Neural cell (in vitro differentiated cells): ENCODE data around the gene SP7. TPM values are rescaled to one million over a fixed set of nuclear protein-coding genes. Genes with fewer than 3 reads are reported as not detected.

Experiments used
- H2AFZ ChIP-seq: fragments of 200-600, 300-800 bp; sonication (generic), shearing (Covaris generic); 2 replicates; pipeline ENCODE4 v1.6.0; 2014; ENCODE audit warnings: low read depth, mild to moderate bottlenecking, antibody characterized with exemption, low read length, moderate library complexity
- H3F3A ChIP-seq: fragments of 200-600 bp; shearing (Covaris generic); 2 replicates; pipeline ENCODE4 v1.6.1; 2016; ENCODE audit warnings: mild to moderate bottlenecking, moderate library complexity, mixed read lengths, antibody characterized with exemption, low read length; ENCODE audit not compliant: insufficient read depth, poor library complexity, severe bottlenecking
- H3K27ac ChIP-seq: fragments of 200-600, 300-800 bp; sonication (generic), shearing (Covaris generic); 2 replicates; pipeline ENCODE4 v1.5.1; 2014; ENCODE audit warnings: mild to moderate bottlenecking, low read length, moderate library complexity
- H3K27me3 ChIP-seq: fragments of 300-800, 200-600 bp; sonication (generic), shearing (Covaris generic); 2 replicates; pipeline ENCODE4 v1.6.0; 2014; ENCODE audit warnings: mild to moderate bottlenecking, low read depth, low read length, moderate library complexity; ENCODE audit not compliant: insufficient read depth
- H3K36me3 ChIP-seq: fragments of 300-800, 200-600 bp; sonication (generic), shearing (Covaris generic); 2 replicates; pipeline ENCODE4 v1.5.1; 2014; ENCODE audit warnings: mild to moderate bottlenecking, antibody characterized with exemption, low read length, moderate library complexity; ENCODE audit not compliant: insufficient read depth
- H3K4me2 ChIP-seq: fragments of 300-800, 200-600 bp; sonication (generic), shearing (Covaris generic); 2 replicates; pipeline ENCODE4 v1.6.0; 2014; ENCODE audit warnings: mild to moderate bottlenecking, low read length
- H3K4me3 ChIP-seq: fragments of 300-800, 200-600 bp; sonication (generic), shearing (Covaris generic); 2 replicates; pipeline ENCODE4 v1.5.1; 2014; ENCODE audit warnings: mild to moderate bottlenecking, low read length, moderate library complexity
- H3K79me2 ChIP-seq: fragments of 200-600 bp; shearing (Covaris generic); replicated peaks from 2 replicates; pipeline ENCODE4 v1.6.0; 2014; ENCODE audit warnings: mild to moderate bottlenecking, low read length, moderate library complexity; ENCODE audit not compliant: insufficient read depth
- H3K9ac ChIP-seq: fragments of 300-800, 200-600 bp; sonication (generic), shearing (Covaris generic); 2 replicates; pipeline ENCODE4 v1.6.1; 2016; ENCODE audit warnings: mild to moderate bottlenecking, low read length, mixed read lengths
- H3K9me2 ChIP-seq: fragments of 200-600 bp; shearing (Covaris generic); 2 replicates; pipeline ENCODE4 v1.6.1; 2016; ENCODE audit warnings: mild to moderate bottlenecking, low read length, mixed read lengths; ENCODE audit not compliant: insufficient read depth
- H3K9me3 ChIP-seq: fragments of 200-600, 300-800 bp; sonication (generic), shearing (Covaris generic); 2 replicates; pipeline ENCODE4 v1.6.1; 2016; ENCODE audit warnings: mild to moderate bottlenecking, mixed run types, low read length, moderate library complexity, mixed read lengths
- H4K20me1 ChIP-seq: fragments of 200-600 bp; shearing (Covaris generic); 2 replicates; pipeline ENCODE4 v1.6.1; 2016; ENCODE audit warnings: mild to moderate bottlenecking, mixed run types; ENCODE audit not compliant: insufficient read depth
- EP300 ChIP-seq: fragments of 450-650 bp; conservative IDR thresholded peaks from 2 replicates; pipeline ENCODE4 v1.6.1; 2014; ENCODE audit warnings: antibody characterized with exemption, mild to moderate bottlenecking, moderate library complexity; ENCODE audit not compliant: poor library complexity, severe bottlenecking
- EZH2 ChIP-seq: fragments of 200-600, 300-800 bp; shearing (Covaris generic), sonication (generic); IDR thresholded peaks from 2 replicates; pipeline ENCODE4 v1.6.1; 2014; ENCODE audit warnings: antibody characterized with exemption, low read length, borderline replicate concordance, mild to moderate bottlenecking; ENCODE audit not compliant: insufficient read depth, poor library complexity, severe bottlenecking
- MXI1 ChIP-seq: fragments of 450-650 bp; conservative IDR thresholded peaks from 2 replicates; pipeline ENCODE4 v1.6.1; 2014; ENCODE audit warnings: antibody characterized with exemption, mild to moderate bottlenecking; ENCODE audit not compliant: poor library complexity, severe bottlenecking
- POLR2AphosphoS5 ChIP-seq: IDR thresholded peaks from 2 replicates; pipeline ENCODE4 v1.6.1; 2012
- RAD21 ChIP-seq: fragments of 450-650 bp; conservative IDR thresholded peaks from 2 replicates; pipeline ENCODE4 v1.6.1; 2014; ENCODE audit warnings: antibody characterized with exemption, mild to moderate bottlenecking, moderate library complexity
- SMC3 ChIP-seq: fragments of 450-650 bp; conservative IDR thresholded peaks from 2 replicates; pipeline ENCODE4 v1.6.1; 2014; ENCODE audit warnings: antibody characterized with exemption, mild to moderate bottlenecking, moderate library complexity; ENCODE audit not compliant: poor library complexity
- TAF1 ChIP-seq: IDR thresholded peaks from 2 replicates; pipeline ENCODE4 v1.6.1; 2012; ENCODE audit warnings: low read depth
- polyA plus RNA-seq: library from polyadenylated mRNA; depleted of rRNA; stranded (reverse); fragments of >200 nt; gene quantifications from 2 replicates; pipeline ENCODE4 v1.2.3, GENCODE V29; 2014
- TF ChIP-seq, protein P1 (sequence below): IDR thresholded peaks from 2 replicates; pipeline ENCODE4 v1.6.1; 2012; ENCODE audit warnings: borderline replicate concordance
- TF ChIP-seq, protein P2 (sequence below): fragments of 450-650 bp; IDR thresholded peaks from 2 replicates; pipeline ENCODE4 v1.5.1; 2014; ENCODE audit warnings: antibody characterized with exemption, mild to moderate bottlenecking, moderate library complexity; ENCODE audit not compliant: poor library complexity, severe bottlenecking

The SP7 gene
- polyA plus RNA-seq, 1 donor from 2014 or later = not detected

DNA sequence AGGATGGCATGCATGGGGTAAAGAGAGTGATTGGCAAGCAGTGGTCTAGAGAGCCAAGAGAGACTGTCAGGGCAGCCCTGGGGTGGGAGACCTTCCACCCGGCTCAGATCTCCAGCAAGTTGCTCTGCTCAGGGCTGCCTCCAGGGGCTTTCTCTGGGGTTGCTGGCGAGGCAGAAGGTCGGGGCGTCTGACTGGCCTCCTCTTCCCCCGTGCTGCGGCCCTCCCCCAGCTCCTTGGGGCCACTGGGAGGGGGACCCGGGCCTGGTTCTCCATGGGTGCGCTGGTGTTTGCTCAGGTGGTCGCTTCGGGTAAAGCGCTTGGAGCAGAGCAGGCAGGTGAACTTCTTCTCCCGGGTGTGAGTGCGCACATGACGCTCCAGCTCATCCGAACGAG is 8.1 kb downstream of the SP7 start:
- Histone ChIP-seq H3K4me3 (no peak overlapping the region), H3K27ac (no peak overlapping the region), H4K20me1 (no peaks in the 10 kb centered on the region), H3K9ac (no peak overlapping the region), H3K9me3 (no peaks in the 10 kb centered on the region), H3K36me3 (no peaks in the 10 kb centered on the region), H3K9me2 (no peaks in the 10 kb centered on the region), H3K27me3 (peaks cover 19% of the 10 kb centered on the region), H3K4me2 (no peak overlapping the region), H3K79me2 (no peaks in the 10 kb centered on the region), H2AFZ (no peak overlapping the region), H3F3A (no peaks in the 10 kb centered on the region)
- TF ChIP-seq, protein P1, sequence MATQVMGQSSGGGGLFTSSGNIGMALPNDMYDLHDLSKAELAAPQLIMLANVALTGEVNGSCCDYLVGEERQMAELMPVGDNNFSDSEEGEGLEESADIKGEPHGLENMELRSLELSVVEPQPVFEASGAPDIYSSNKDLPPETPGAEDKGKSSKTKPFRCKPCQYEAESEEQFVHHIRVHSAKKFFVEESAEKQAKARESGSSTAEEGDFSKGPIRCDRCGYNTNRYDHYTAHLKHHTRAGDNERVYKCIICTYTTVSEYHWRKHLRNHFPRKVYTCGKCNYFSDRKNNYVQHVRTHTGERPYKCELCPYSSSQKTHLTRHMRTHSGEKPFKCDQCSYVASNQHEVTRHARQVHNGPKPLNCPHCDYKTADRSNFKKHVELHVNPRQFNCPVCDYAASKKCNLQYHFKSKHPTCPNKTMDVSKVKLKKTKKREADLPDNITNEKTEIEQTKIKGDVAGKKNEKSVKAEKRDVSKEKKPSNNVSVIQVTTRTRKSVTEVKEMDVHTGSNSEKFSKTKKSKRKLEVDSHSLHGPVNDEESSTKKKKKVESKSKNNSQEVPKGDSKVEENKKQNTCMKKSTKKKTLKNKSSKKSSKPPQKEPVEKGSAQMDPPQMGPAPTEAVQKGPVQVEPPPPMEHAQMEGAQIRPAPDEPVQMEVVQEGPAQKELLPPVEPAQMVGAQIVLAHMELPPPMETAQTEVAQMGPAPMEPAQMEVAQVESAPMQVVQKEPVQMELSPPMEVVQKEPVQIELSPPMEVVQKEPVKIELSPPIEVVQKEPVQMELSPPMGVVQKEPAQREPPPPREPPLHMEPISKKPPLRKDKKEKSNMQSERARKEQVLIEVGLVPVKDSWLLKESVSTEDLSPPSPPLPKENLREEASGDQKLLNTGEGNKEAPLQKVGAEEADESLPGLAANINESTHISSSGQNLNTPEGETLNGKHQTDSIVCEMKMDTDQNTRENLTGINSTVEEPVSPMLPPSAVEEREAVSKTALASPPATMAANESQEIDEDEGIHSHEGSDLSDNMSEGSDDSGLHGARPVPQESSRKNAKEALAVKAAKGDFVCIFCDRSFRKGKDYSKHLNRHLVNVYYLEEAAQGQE = no peak
- TF ChIP-seq MXI1 (no peak), EZH2 (no peak), POLR2AphosphoS5 (no peak), SMC3 (no peak), TAF1 (no peak), EP300 (no peak), RAD21 (no peak)
- TF ChIP-seq, protein P2, sequence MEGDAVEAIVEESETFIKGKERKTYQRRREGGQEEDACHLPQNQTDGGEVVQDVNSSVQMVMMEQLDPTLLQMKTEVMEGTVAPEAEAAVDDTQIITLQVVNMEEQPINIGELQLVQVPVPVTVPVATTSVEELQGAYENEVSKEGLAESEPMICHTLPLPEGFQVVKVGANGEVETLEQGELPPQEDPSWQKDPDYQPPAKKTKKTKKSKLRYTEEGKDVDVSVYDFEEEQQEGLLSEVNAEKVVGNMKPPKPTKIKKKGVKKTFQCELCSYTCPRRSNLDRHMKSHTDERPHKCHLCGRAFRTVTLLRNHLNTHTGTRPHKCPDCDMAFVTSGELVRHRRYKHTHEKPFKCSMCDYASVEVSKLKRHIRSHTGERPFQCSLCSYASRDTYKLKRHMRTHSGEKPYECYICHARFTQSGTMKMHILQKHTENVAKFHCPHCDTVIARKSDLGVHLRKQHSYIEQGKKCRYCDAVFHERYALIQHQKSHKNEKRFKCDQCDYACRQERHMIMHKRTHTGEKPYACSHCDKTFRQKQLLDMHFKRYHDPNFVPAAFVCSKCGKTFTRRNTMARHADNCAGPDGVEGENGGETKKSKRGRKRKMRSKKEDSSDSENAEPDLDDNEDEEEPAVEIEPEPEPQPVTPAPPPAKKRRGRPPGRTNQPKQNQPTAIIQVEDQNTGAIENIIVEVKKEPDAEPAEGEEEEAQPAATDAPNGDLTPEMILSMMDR = no peak

DNA sequence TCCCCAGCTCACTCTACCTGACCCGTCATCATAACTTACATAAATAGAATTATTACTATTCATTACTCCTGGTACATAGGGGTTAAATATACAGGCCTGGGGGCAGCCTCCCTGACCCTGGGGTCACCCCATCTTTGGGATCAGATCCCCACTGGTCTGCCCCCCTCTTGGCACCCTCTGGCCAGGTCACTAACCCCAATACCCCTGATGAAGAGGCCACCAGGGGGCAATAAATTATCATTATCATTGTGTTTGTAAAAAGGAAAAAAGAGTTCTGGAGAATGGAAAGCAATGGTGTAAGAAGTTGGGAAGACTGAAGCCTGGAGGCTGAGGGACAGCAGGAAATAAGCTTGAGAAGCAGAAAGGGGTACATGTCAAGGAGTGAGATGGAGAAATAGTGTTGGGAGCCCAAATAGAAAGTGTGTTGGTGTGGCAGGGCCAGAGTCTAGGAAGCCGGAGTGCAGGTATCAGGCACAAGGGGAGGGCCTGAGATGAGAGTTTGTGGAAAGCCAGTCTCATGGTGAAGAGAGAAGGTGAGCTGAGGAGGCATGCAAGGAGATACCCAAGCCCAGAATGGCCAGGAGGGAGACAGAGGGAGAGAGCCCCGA is 8.6 kb downstream of the SP7 start:
- no peak for TF ChIP-seq RAD21
- TF ChIP-seq EZH2 = no peak
- no peak for TF ChIP-seq POLR2AphosphoS5
- TF ChIP-seq SMC3 = no peak
- no peak for TF ChIP-seq MXI1
- TF ChIP-seq, protein P1 = no peak
- TF ChIP-seq, protein P2 = no peak
- TF ChIP-seq EP300 = no peak
- TF ChIP-seq TAF1 = no peak
- H3K9ac ChIP-seq = no peak overlapping the region
- no peaks in the 10 kb centered on the region for H3K9me2 ChIP-seq
- H3K4me3 ChIP-seq = no peak overlapping the region
- H3K27ac ChIP-seq = no peak overlapping the region
- no peaks in the 10 kb centered on the region for H3K9me3 ChIP-seq
- H3K79me2 ChIP-seq = no peaks in the 10 kb centered on the region
- H3K27me3 ChIP-seq = peaks cover 19% of the 10 kb centered on the region
- no peaks in the 10 kb centered on the region for H3K36me3 ChIP-seq
- H2AFZ ChIP-seq = no peak overlapping the region
- no peak overlapping the region for H3K4me2 ChIP-seq
- H4K20me1 ChIP-seq = no peaks in the 10 kb centered on the region
- no peaks in the 10 kb centered on the region for H3F3A ChIP-seq
